Activated naive CD8-positive, alpha-beta T cell treated with anti-CD3 and anti-CD28 coated beads, Interleukin-2, amount 50 U/mL, for 24 hours (primary cell): Measurements from ENCODE around the gene ZC3H12A.
"Not testable (repeated sequence)": the region's sequence is repeated elsewhere in the genome, so short reads cannot be mapped to it uniquely, and the experiment has no call there.

Source experiments
- ATAC-seq: fragments of 150-1000 bp; cut with Tn5 transposase; one replicate; pipeline ENCODE4 v1.10.0; 2021
- DNase-seq: peaks from one replicate; pipeline ENCODE4 v3.0.0; 2021
- H3K27ac Mint-ChIP-seq: one replicate; pipeline ENCODE4 v1.8.0; 2021; ENCODE audit warnings: mild to moderate bottlenecking, mixed read lengths
- H3K27me3 Mint-ChIP-seq: one replicate; pipeline ENCODE4 v1.8.0; 2021; ENCODE audit warnings: mixed read lengths
- H3K36me3 Mint-ChIP-seq: one replicate; pipeline ENCODE4 v1.8.0; 2021; ENCODE audit warnings: low read depth, mixed read lengths
- H3K4me1 Mint-ChIP-seq: one replicate; pipeline ENCODE4 v1.8.0; 2021; ENCODE audit warnings: mixed read lengths
- H3K4me3 Mint-ChIP-seq: one replicate; pipeline ENCODE4 v1.8.0; 2021; ENCODE audit warnings: mild to moderate bottlenecking, moderate library complexity, mixed read lengths
- H3K9me3 Mint-ChIP-seq: one replicate; pipeline ENCODE4 v1.8.0; 2021; ENCODE audit warnings: mixed read lengths

The ZC3H12A gene

GRCh38 chr1:37493336-37494098, 19.1 kb downstream of the ZC3H12A start:
- H3K27ac Mint-ChIP-seq, result peak overlapping the region; percentile 30
- DNase-seq (no peak), ATAC-seq (no peak)
- H3K9me3 Mint-ChIP-seq, result no peaks in the 10 kb centered on the region
- H3K27me3 Mint-ChIP-seq, result no peaks in the 10 kb centered on the region
- no peak overlapping the region for H3K4me3 Mint-ChIP-seq
- peaks cover 10% of the 10 kb centered on the region for H3K4me1 Mint-ChIP-seq
- peaks cover 22% of the 10 kb centered on the region for H3K36me3 Mint-ChIP-seq

DNA sequence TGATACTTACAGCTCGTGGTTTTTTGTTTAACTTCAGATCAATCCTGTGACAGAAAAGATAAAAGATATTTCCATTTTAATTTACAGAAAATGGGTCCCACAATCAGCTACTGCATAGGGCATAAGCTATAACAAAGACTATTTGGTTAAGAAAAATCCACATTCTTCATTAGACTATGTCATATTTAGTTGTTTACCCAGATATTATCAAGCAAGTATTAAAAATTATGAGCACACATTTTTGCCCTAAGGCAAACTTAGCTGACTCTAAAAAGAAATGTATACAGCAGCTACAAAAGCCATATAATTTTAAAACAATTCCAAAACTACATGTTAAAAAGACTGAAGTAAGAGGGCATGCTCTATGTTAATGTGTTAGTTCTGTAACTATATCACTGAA, 21.5 kb downstream of the ZC3H12A start:
- peaks cover 13% of the 10 kb centered on the region for H3K4me1 Mint-ChIP-seq
- H3K4me3 Mint-ChIP-seq, result no peak overlapping the region
- H3K9me3 Mint-ChIP-seq, result no peaks in the 10 kb centered on the region
- ATAC-seq (no peak), DNase-seq (no peak)
- H3K36me3 Mint-ChIP-seq, result peaks cover 33% of the 10 kb centered on the region
- H3K27me3 Mint-ChIP-seq, result no peaks in the 10 kb centered on the region
- H3K27ac Mint-ChIP-seq, result no peak overlapping the region

- H3K9me3 Mint-ChIP-seq, result no peaks in the 10 kb centered on the region
- H3K4me3 Mint-ChIP-seq, result no peak overlapping the region
- no peaks in the 10 kb centered on the region for H3K27me3 Mint-ChIP-seq
- no peak overlapping the region for H3K27ac Mint-ChIP-seq
- DNase-seq, result no peak
- peaks cover 13% of the 10 kb centered on the region for H3K4me1 Mint-ChIP-seq
- H3K36me3 Mint-ChIP-seq, result peaks cover 35% of the 10 kb centered on the region
- no peak for ATAC-seq
Measured at GRCh38 chr1:37497832-37498231, 23.5 kb downstream of the ZC3H12A start.

DNA sequence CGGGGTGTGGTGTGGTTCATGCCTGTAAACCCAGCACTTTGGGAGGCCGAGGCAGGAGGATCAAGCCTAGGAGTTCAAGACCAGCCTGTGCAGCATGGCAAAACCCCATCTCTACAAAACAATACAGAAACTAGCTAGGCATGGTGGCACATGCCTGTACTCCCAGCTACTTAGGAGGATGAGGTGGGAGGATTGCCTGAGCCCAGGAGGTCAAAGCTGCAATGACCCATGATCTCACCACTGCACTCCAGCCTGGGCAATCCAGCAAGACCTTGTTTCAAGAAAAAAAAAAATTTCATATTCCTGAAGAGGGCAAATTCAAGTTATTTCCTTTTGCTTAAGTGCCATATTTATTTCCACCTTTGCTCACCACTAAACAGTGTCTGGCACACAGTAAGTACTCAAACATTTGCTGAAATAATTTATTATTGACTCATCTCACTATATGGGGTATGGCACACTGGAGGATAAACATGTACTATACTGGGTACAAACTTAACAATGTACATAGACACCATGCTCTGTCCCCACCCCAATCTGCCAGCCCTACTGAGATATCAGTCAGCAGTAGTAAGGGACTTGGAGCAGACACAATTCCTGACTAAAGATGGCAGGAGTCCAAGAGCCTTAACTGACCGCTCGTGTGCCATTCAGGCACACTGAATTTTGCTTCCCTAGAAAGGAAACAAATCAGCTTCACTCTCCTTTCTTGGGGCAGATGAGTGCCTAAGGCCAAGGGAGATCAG, 24.7 kb downstream of the ZC3H12A start:
- DNase-seq, result no peak
- no peaks in the 10 kb centered on the region for H3K27me3 Mint-ChIP-seq
- no peaks in the 10 kb centered on the region for H3K9me3 Mint-ChIP-seq
- H3K4me3 Mint-ChIP-seq, result no peak overlapping the region
- H3K36me3 Mint-ChIP-seq, result peaks cover 26% of the 10 kb centered on the region
- no peak overlapping the region for H3K27ac Mint-ChIP-seq
- peaks cover 7% of the 10 kb centered on the region for H3K4me1 Mint-ChIP-seq
- no peak for ATAC-seq

DNA sequence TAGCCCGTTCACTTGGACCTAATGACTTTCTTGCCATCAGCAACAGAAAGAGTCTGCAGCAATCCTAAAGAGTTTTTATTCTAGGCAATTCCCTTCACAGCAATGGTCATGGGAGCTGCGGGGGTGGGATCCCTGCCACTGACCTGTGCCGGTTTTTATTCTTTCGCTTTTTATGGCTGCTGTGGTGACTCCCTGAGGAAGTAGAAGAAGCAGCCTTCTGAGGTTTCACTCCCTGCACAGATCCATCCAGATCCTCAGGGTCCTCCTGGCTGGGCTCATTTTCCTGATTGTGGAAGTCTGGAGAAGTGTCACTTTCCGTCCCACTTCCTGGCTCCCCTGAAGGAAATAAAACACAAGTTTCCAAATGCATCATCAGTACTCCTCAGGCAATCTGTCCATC, 27.3 kb downstream of the ZC3H12A start:
- ATAC-seq, result no peak
- H3K9me3 Mint-ChIP-seq, result no peaks in the 10 kb centered on the region
- no peak overlapping the region for H3K4me3 Mint-ChIP-seq
- peaks cover 2% of the 10 kb centered on the region for H3K4me1 Mint-ChIP-seq
- DNase-seq, result no peak
- H3K36me3 Mint-ChIP-seq, result peaks cover 35% of the 10 kb centered on the region
- no peak overlapping the region for H3K27ac Mint-ChIP-seq
- H3K27me3 Mint-ChIP-seq, result no peaks in the 10 kb centered on the region

GRCh38 chr1:37502104-37502503, 27.7 kb downstream of the ZC3H12A start:
- peaks cover 36% of the 10 kb centered on the region for H3K36me3 Mint-ChIP-seq

GRCh38 chr1:37502791-37503190, 28.4 kb downstream of the ZC3H12A start:
- not testable (repeated sequence) for H3K4me1 Mint-ChIP-seq, H3K27ac Mint-ChIP-seq, ATAC-seq

More at GRCh38 chr1:37502104-37502503, 27.7 kb downstream of the ZC3H12A start:
- no peaks in the 10 kb centered on the region for H3K9me3 Mint-ChIP-seq
- peaks cover 2% of the 10 kb centered on the region for H3K4me1 Mint-ChIP-seq
- H3K4me3 Mint-ChIP-seq, result no peak overlapping the region
- H3K27me3 Mint-ChIP-seq, result no peaks in the 10 kb centered on the region
- ATAC-seq (no peak), DNase-seq (no peak)
- H3K27ac Mint-ChIP-seq, result no peak overlapping the region

DNA sequence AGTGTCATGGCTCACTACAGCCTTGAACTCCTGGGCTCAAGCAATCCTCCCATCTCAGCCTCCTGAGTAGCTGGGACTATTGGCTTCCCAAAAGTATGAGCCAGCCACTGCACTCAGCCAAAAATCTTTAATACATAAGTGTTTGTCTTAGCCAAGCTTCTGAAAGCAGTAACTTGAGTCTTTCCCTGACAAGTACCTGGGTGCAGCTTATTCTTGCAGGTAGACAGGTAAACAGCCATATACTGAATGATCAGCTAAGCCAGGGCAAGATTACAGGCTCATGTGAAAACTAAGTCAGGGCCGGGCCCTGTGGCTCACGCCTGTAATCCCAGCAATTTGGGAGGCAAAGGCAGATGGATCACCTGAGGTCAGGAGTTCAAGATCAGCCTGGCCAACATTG, 32.4 kb downstream of the ZC3H12A start:
- no peak overlapping the region for H3K4me3 Mint-ChIP-seq
- ATAC-seq (no peak), DNase-seq (no peak)
- H3K36me3 Mint-ChIP-seq, result peaks cover 46% of the 10 kb centered on the region
- no peaks in the 10 kb centered on the region for H3K27me3 Mint-ChIP-seq
- H3K9me3 Mint-ChIP-seq, result no peaks in the 10 kb centered on the region
- no peak overlapping the region for H3K27ac Mint-ChIP-seq
- peaks cover 24% of the 10 kb centered on the region for H3K4me1 Mint-ChIP-seq

More at GRCh38 chr1:37502791-37503190, 28.4 kb downstream of the ZC3H12A start:
- not testable (repeated sequence) for H3K4me3 Mint-ChIP-seq, DNase-seq, H3K27me3 Mint-ChIP-seq, H3K9me3 Mint-ChIP-seq
- H3K36me3 Mint-ChIP-seq, result peaks cover 42% of the 10 kb centered on the region

DNA sequence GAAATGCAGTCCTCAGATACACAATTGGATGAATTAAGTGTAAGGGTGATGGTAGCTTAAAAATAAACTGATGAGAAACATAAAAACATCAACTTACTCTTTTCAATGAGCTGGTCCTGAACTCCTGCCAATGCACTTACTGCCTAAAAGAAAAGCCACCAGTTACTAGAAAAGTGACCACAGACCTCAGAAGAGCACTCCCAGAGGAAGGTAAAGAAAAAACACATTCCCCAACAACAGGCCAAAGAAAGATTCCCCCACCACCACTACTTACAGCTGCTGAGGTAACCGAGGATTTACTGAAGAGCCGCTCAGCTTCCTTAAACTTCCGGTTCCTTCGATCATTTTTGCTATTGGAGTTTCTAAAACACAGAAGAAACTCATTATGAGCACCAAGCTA, 34.8 kb downstream of the ZC3H12A start:
- no peak for DNase-seq
- Mint-ChIP-seq H3K36me3 (peaks cover 55% of the 10 kb centered on the region), H3K4me3 (no peak overlapping the region), H3K4me1 (peaks cover 43% of the 10 kb centered on the region), H3K27me3 (no peaks in the 10 kb centered on the region), H3K9me3 (no peaks in the 10 kb centered on the region), H3K27ac (peak overlapping the region; percentile 0)
- no peak for ATAC-seq

DNA sequence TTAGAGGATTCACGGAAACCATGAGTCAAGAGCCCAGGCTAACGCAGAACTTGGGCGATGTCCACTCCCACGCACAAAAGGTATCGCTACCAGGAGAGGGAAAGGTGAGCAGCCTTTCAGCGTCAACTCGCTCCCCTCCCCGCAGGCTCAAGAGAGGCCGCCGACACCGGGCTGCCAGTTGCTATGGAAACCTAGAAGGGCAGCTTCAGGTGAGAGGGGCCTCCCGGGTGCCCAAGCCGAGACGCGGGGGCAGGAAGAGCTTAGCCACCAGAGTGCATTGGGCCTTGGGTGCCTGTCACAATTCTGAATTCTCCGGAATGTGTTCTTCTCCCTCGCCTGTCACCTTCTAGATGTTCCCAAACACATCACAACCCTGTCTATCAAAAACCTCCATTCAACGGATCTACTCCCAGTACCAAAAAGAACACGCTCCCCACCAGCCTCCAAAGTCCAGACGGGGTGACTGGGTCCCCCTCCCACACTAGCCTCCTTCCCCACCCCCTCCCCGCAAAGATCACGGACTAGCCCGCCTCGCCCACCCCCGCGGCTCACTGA, 39.5 kb downstream of the ZC3H12A start:
- peak overlapping the region; percentile 98 for H3K4me3 Mint-ChIP-seq

GRCh38 chr1:37514350-37515184, 40.2 kb downstream of the ZC3H12A start, which contains the start of gene MEAF6:
TSS of gene MEAF6 (minus strand) at chr1:37514766. CDS start at chr1:37514746, 20 bp downstream.
- Mint-ChIP-seq H3K27me3 (no peaks in the 10 kb centered on the region), H3K4me3 (peak within 1 kb of the TSS; percentile 98), H3K4me1 (peaks cover 50% of the 10 kb centered on the region), H3K9me3 (no peaks in the 10 kb centered on the region), H3K27ac (peak within 1 kb of the TSS; percentile 98), H3K36me3 (peaks cover 22% of the 10 kb centered on the region)
- DNase-seq, result peak; percentile 87
- peak; percentile 90 for ATAC-seq

More for the DNA sequence above, 39.5 kb downstream of the ZC3H12A start:
- H3K36me3 Mint-ChIP-seq, result peaks cover 28% of the 10 kb centered on the region
- peak overlapping the region; percentile 98 for H3K27ac Mint-ChIP-seq
- ATAC-seq (peak; percentile 54), DNase-seq (peak; percentile 69)
- no peaks in the 10 kb centered on the region for H3K9me3 Mint-ChIP-seq
- no peaks in the 10 kb centered on the region for H3K27me3 Mint-ChIP-seq
- peaks cover 49% of the 10 kb centered on the region for H3K4me1 Mint-ChIP-seq

DNA sequence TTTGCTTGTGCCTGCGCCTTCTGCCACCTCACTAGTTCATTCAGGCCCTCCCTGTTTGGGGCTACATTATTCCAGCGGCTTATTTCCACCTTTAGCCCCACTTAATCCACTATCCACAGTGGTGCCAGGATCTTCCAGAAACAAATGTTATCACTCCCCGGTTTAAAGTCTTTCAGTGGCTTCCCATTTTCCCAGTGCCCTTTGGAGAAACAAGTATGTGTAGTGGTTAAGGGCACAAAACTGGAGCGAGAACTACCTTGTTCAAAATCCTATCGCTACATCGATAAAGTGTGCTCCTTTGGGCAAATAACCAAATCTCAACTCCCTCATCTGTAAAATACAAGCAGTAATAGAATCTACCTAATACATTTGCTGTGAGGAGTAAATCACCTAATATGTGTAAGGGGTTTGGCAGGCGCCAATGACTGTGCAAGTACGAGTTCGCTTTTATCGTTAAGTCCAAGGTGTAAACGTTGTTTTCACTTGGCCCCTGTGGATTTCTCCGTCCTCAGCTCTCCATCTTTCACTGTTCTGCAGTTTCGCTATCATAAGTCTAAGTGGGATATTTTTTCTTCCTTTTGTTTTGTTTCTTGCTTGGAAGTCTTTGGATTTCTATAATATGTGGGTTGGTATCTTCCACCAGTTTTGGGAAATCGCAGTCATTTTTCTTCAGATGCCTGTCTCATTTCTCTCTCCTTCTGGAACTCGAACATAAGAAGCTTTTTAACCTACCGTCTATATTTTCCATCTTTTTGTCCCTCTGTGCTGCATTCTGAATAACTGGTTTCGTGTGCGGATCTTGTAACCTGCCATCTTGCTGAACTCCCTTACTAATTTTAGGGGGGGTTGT, 41.0 kb downstream of the ZC3H12A start:
- peak overlapping the region; percentile 87 for H3K4me3 Mint-ChIP-seq
- peaks cover 58% of the 10 kb centered on the region for H3K4me1 Mint-ChIP-seq
- DNase-seq (no peak), ATAC-seq (no peak)
- no peaks in the 10 kb centered on the region for H3K27me3 Mint-ChIP-seq
- H3K9me3 Mint-ChIP-seq, result no peaks in the 10 kb centered on the region
- H3K27ac Mint-ChIP-seq, result peak overlapping the region; percentile 96
- H3K36me3 Mint-ChIP-seq, result peaks cover 22% of the 10 kb centered on the region

GRCh38 chr1:37517569-37517968, 43.2 kb downstream of the ZC3H12A start:
- DNase-seq, result no peak
- Mint-ChIP-seq H3K27me3 (no peaks in the 10 kb centered on the region), H3K27ac (no peak overlapping the region), H3K4me1 (peaks cover 49% of the 10 kb centered on the region), H3K9me3 (no peaks in the 10 kb centered on the region), H3K36me3 (peaks cover 15% of the 10 kb centered on the region), H3K4me3 (no peak overlapping the region)
- no peak for ATAC-seq
